Measurements from ENCODE around the gene ITGAL. TPM values are rescaled to one million over a fixed set of nuclear protein-coding genes. Genes with fewer than 3 reads are reported as not detected.

Gene ITGAL
- total RNA-seq, 1 experiment from 2014 or later, result 0.50 TPM

DNA sequence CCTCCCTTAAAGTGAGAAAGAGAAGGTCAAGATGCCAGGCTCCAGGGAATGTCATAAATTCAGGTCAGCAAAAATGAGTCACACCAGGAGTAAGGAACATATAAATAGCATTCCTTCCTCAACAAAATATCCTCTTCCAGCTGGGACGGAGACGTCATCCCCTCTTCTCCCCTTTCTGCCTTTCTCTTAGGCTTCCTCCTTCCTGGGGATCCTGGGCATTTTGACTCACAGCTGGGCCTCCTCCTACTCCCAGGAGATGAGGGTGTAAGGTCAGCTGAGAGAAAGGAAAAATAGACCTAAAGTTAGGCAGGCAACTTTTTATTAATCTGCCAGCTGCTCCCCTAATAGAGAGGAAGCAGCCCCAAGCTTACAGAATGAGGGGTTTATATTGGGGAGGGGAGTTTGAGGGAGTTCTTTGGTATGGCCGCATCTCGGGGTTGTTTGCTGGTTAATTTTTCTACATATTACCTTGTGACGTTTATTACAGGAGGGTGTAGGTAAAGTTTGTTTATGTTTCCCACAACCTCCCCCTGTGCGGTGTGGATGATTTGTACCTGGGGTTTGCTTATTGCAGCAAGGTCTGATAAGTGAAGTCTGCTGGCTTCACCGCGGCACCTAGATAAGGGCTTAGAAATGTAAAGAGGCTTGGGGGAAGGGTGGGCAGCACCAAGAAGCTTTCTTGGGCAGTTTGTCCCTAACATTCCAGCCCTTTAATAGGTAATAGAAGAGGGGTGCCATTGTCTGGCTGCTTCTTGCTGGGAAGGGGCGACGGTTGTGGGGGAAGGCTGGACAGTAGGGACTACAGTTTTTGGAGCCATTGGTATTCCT lies 69.2 kb downstream of the ITGAL start:
- peaks cover 10% of the 10 kb centered on the region; the same call in 1 of the 2 replicates for H3F3A ChIP-seq (ENCODE audit: insufficient read depth, low read depth)
- H3K4me1 ChIP-seq (replicated peaks; ENCODE audit: insufficient read depth), result 0 out of 2 replicates have a peak, but pooled peaks cover 8% of the 10 kb centered on the region
- H3K79me2 ChIP-seq (ENCODE audit: low read depth), result peaks cover 4% of the 10 kb centered on the region; the same call in 1 of the 2 replicates
- H3K4me2 ChIP-seq, result no peak overlapping the region
- H3K36me3 ChIP-seq (ENCODE audit: low read depth), result no peaks in the 10 kb centered on the region
- TF ChIP-seq, protein P1, sequence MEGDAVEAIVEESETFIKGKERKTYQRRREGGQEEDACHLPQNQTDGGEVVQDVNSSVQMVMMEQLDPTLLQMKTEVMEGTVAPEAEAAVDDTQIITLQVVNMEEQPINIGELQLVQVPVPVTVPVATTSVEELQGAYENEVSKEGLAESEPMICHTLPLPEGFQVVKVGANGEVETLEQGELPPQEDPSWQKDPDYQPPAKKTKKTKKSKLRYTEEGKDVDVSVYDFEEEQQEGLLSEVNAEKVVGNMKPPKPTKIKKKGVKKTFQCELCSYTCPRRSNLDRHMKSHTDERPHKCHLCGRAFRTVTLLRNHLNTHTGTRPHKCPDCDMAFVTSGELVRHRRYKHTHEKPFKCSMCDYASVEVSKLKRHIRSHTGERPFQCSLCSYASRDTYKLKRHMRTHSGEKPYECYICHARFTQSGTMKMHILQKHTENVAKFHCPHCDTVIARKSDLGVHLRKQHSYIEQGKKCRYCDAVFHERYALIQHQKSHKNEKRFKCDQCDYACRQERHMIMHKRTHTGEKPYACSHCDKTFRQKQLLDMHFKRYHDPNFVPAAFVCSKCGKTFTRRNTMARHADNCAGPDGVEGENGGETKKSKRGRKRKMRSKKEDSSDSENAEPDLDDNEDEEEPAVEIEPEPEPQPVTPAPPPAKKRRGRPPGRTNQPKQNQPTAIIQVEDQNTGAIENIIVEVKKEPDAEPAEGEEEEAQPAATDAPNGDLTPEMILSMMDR (conservative IDR thresholded peaks at IDR 0.05), result no peak
- TF ChIP-seq EZH2 (IDR thresholded peaks at IDR 0.05; ENCODE audit: low read depth), result no peak
- no peak overlapping the region for H3K27ac ChIP-seq
- BruUV-seq (replicated peaks), result no TSS peak
- no peaks in the 10 kb centered on the region for H3K9me3 ChIP-seq (ENCODE audit: insufficient read depth, low read depth)
- no peaks in the 10 kb centered on the region for H4K20me1 ChIP-seq (ENCODE audit: insufficient read depth)
- H2AFZ ChIP-seq, result no peak overlapping the region
- ChIA-PET CTCF (no interaction called here), POLR2A (ENCODE audit: unreplicated experiment) (no interaction called here)
- H3K27me3 ChIP-seq (ENCODE audit: insufficient read depth, low read depth), result no peaks in the 10 kb centered on the region
- no peaks in the 10 kb centered on the region for H3K9me2 ChIP-seq (ENCODE audit: insufficient read depth)
- intact Hi-C loops (cut with micrococcal nuclease; ENCODE audit: unreplicated experiment), result no loop called here
- no peak for DNase-seq
- H3K4me3 ChIP-seq, result no peak overlapping the region

DNA sequence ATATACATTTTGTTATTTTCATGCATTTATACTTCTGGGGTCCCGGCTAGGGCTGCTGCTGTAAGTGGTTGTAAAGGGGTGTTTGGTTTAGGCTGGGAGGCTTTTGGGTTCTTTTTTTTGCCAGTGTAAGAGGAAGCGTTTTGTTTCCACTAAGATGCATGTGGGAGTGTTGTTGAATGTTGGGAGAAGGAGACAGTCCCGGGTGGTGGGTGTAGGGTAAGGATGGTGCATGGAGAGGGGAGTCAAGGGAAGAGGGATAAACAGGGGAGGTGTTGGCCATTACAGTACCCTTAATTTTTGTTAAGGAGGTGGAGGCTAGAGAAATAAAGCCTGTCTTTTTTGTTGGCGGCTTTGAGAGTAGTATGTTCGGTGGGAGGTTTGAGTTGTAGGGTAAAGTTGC lies 70.5 kb downstream of the ITGAL start:
- TF ChIP-seq, protein P1 (conservative IDR thresholded peaks at IDR 0.05), result no peak
- TF ChIP-seq EZH2 (IDR thresholded peaks at IDR 0.05; ENCODE audit: low read depth), result no peak
- ChIA-PET POLR2A (ENCODE audit: unreplicated experiment) (interaction anchor here (0.7 kb wide), 1 partner anchor 102 kb away, joined by 7 read pairs; no protein-coding TSS in a partner anchor), CTCF (no interaction called here)
- intact Hi-C loops (cut with micrococcal nuclease; ENCODE audit: unreplicated experiment), result no loop called here
- H3F3A ChIP-seq (ENCODE audit: insufficient read depth, low read depth), result peaks cover 10% of the 10 kb centered on the region; the same call in 1 of the 2 replicates
- no peak overlapping the region for H3K4me3 ChIP-seq
- BruUV-seq (replicated peaks), result no TSS peak
- no peaks in the 10 kb centered on the region for H3K36me3 ChIP-seq (ENCODE audit: low read depth)
- no peaks in the 10 kb centered on the region for H3K9me2 ChIP-seq (ENCODE audit: insufficient read depth)
- no peaks in the 10 kb centered on the region for H3K27me3 ChIP-seq (ENCODE audit: insufficient read depth, low read depth)
- H3K4me2 ChIP-seq, result no peak overlapping the region
- no peaks in the 10 kb centered on the region for H3K9me3 ChIP-seq (ENCODE audit: insufficient read depth, low read depth)
- H3K27ac ChIP-seq, result no peak overlapping the region
- no peaks in the 10 kb centered on the region for H4K20me1 ChIP-seq (ENCODE audit: insufficient read depth)
- no peak for DNase-seq
- no peak overlapping the region for H2AFZ ChIP-seq
- 0 out of 2 replicates have a peak, but pooled peaks cover 8% of the 10 kb centered on the region for H3K4me1 ChIP-seq (replicated peaks; ENCODE audit: insufficient read depth)
- no peaks in the 10 kb centered on the region for H3K79me2 ChIP-seq (ENCODE audit: low read depth)

DNA sequence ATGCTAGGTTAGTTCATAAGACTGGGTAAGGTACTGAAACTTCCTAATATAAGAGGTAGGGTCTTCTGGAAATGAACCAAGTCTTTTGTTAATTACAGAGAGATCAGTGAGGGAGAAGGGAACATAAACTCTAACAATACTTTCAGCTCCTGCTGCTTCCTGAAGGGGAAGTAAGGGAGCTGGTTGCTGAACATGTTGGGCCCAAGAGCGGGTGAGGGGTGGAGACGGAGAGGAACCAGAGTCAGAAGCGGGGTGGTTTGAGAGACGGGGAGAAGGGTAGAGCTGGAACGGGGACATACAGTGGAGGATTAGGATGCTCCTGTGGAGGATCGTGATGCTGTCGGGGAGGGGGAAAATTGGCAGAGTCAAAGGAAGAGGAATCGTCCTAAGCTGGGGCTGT lies 73.6 kb downstream of the ITGAL start:
- Histone ChIP-seq H3K36me3 (ENCODE audit: low read depth) (no peaks in the 10 kb centered on the region), H3K9me2 (ENCODE audit: insufficient read depth) (no peaks in the 10 kb centered on the region), H3K4me1 (replicated peaks; ENCODE audit: insufficient read depth) (no peaks in the 10 kb centered on the region), H3K4me3 (no peak overlapping the region), H4K20me1 (ENCODE audit: insufficient read depth) (no peaks in the 10 kb centered on the region), H3K27me3 (ENCODE audit: insufficient read depth, low read depth) (no peaks in the 10 kb centered on the region), H3K79me2 (ENCODE audit: low read depth) (no peaks in the 10 kb centered on the region), H3K27ac (no peak overlapping the region), H3F3A (ENCODE audit: insufficient read depth, low read depth) (peaks cover 11% of the 10 kb centered on the region), H3K9me3 (ENCODE audit: insufficient read depth, low read depth) (no peaks in the 10 kb centered on the region), H3K4me2 (no peak overlapping the region), H2AFZ (no peak overlapping the region)
- ChIA-PET CTCF (no interaction called here), POLR2A (ENCODE audit: unreplicated experiment) (interaction anchor here (0.8 kb wide), 1 partner anchor 12 kb away, joined by 3 read pairs; no protein-coding TSS in a partner anchor)
- intact Hi-C loops (cut with micrococcal nuclease; ENCODE audit: unreplicated experiment), result no loop called here
- DNase-seq, result no peak
- BruUV-seq (replicated peaks), result no TSS peak
- TF ChIP-seq EZH2 (IDR thresholded peaks at IDR 0.05; ENCODE audit: low read depth), result no peak
- TF ChIP-seq, protein P1 (conservative IDR thresholded peaks at IDR 0.05), result no peak
